Hematopoietic multipotent progenitor cell treated with erythropoietin and hydrocortisone succinate and interleukin-3 and kit ligand, for 17 days (in vitro differentiated cells): Measurements from ENCODE around the gene OR52D1.

Source experiments
- DNase-seq: peaks from one replicate; pipeline ENCODE4 v3.0.0-alpha.2; 2015; ENCODE audit warnings: low spot score

The OR52D1 gene

GRCh38 chr11:5514841-5515240 lies 26.4 kb downstream of the OR52D1 start:
- DNase-seq, result no peak

GRCh38 chr11:5516599-5516998 lies 28.1 kb downstream of the OR52D1 start, which contains the start of gene UBQLNL:
TSS of gene UBQLNL (minus strand) at chr11:5516699. CDS start at chr11:5516441, 258 bp downstream.
- no peak for DNase-seq

- DNase-seq, result no peak
Observed at GRCh38 chr11:5521540-5521939, 33.1 kb downstream of the OR52D1 start.

- DNase-seq, result no peak
Observed at GRCh38 chr11:5522308-5522707, 33.8 kb downstream of the OR52D1 start.

GRCh38 chr11:5524756-5525155 lies 36.3 kb downstream of the OR52D1 start:
- DNase-seq, result no peak

- DNase-seq, result no peak
Observed at GRCh38 chr11:5527716-5528115, 39.2 kb downstream of the OR52D1 start.

GRCh38 chr11:5528495-5528894 lies 40.0 kb downstream of the OR52D1 start:
- DNase-seq, result no peak

GRCh38 chr11:5531053-5531831 lies 42.8 kb downstream of the OR52D1 start:
- no peak for DNase-seq

GRCh38 chr11:5534046-5534445 lies 45.6 kb downstream of the OR52D1 start:
- no peak for DNase-seq

- DNase-seq, result no peak
Observed at GRCh38 chr11:5536482-5536881, 48.0 kb downstream of the OR52D1 start.
